Renal cortex interstitium (tissue), 15 donors: Measurements from ENCODE around the gene HNRNPUL1. TPM values are rescaled to one million over a fixed set of nuclear protein-coding genes. Genes with fewer than 3 reads are reported as not detected.

Experiments
- DNase-seq, 11 donors: peaks; one replicate each; pipeline ENCODE4 v3.0.0-alpha.2; 2013; ENCODE audit warnings: low read depth in 9 of 11, low spot score in 4 of 11; ENCODE audit errors: extremely low read depth in 1 of 11
- long read RNA-seq, 16 experiments: transcript quantifications; one replicate each; lab custom pipeline, GENCODE V29; 2026
- polyA plus RNA-seq, 3 donors: library from polyadenylated mRNA; unstranded; fragments of 120-200 nt; gene quantifications; one replicate each; pipeline ENCODE4 v1.2.1, GENCODE V29; 2013; ENCODE audit not compliant: insufficient read length in 3 of 3

Gene HNRNPUL1
- polyA plus RNA-seq: 100 to 1,000 TPM; 200 to 215 (median 202) TPM
- long read RNA-seq, donor 1, partial matches to known transcripts: 167 of 168 reads
- long read RNA-seq, donor 1, other reads (novel, unspliced or antisense): 0 of 168 reads
- long read RNA-seq, donor 2, partial matches to known transcripts: 106 of 106 reads
- long read RNA-seq, donor 2, other reads (novel, unspliced or antisense): 0 of 106 reads
- long read RNA-seq, donor 3, partial matches to known transcripts: 117 of 123 reads
- long read RNA-seq, donor 3, other reads (novel, unspliced or antisense): 0 of 123 reads
- long read RNA-seq, donor 4, transcript HNRNPUL1-204 (15 exons, 3,555 nt): major isoform, 8 of 86 reads
- long read RNA-seq, donor 4, partial matches to known transcripts: 60 of 86 reads
- long read RNA-seq, donor 4, other reads (novel, unspliced or antisense): 14 of 86 reads
- long read RNA-seq, donor 5, transcript HNRNPUL1-204 (15 exons, 3,555 nt): major isoform, 14 of 311 reads
- long read RNA-seq, donor 5, partial matches to known transcripts: 288 of 311 reads
- long read RNA-seq, donor 5, other reads (novel, unspliced or antisense): 0 of 311 reads
- long read RNA-seq, donor 6, partial matches to known transcripts: 94 of 101 reads
- long read RNA-seq, donor 6, other reads (novel, unspliced or antisense): 0 of 101 reads
- long read RNA-seq, donor 7, partial matches to known transcripts: 93 of 97 reads
- long read RNA-seq, donor 7, other reads (novel, unspliced or antisense): 0 of 97 reads
- long read RNA-seq, donor 8, transcript HNRNPUL1-204 (15 exons, 3,555 nt): major isoform, 8 of 210 reads
- long read RNA-seq, donor 8, partial matches to known transcripts: 196 of 210 reads
- long read RNA-seq, donor 8, other reads (novel, unspliced or antisense): 0 of 210 reads
- long read RNA-seq, donor 9, partial matches to known transcripts: 41 of 46 reads
- long read RNA-seq, donor 9, other reads (novel, unspliced or antisense): 0 of 46 reads
- long read RNA-seq, donor 10, partial matches to known transcripts: 79 of 82 reads
- long read RNA-seq, donor 10, other reads (novel, unspliced or antisense): 0 of 82 reads
- long read RNA-seq, donor 11, partial matches to known transcripts: 31 of 39 reads
- long read RNA-seq, donor 11, other reads (novel, unspliced or antisense): 0 of 39 reads
- long read RNA-seq, donor 12, partial matches to known transcripts: 11 of 12 reads
- long read RNA-seq, donor 12, other reads (novel, unspliced or antisense): 0 of 12 reads
- long read RNA-seq, donor 13, partial matches to known transcripts: 453 of 458 reads
- long read RNA-seq, donor 13, other reads (novel, unspliced or antisense): 0 of 458 reads
- long read RNA-seq, donor 14, partial matches to known transcripts: 16 of 18 reads
- long read RNA-seq, donor 14, other reads (novel, unspliced or antisense): 0 of 18 reads
- long read RNA-seq, donor 15, partial matches to known transcripts: 21 of 25 reads
- long read RNA-seq, donor 15, other reads (novel, unspliced or antisense): 0 of 25 reads
- long read RNA-seq, donor 16, transcript HNRNPUL1-204 (15 exons, 3,555 nt): major isoform, 19 of 226 reads
- long read RNA-seq, donor 16, transcript HNRNPUL1-210 (4 exons, 1,659 nt): minor isoform, 6 of 226 reads
- long read RNA-seq, donor 16, partial matches to known transcripts: 195 of 226 reads
- long read RNA-seq, donor 16, other reads (novel, unspliced or antisense): 0 of 226 reads

DNA sequence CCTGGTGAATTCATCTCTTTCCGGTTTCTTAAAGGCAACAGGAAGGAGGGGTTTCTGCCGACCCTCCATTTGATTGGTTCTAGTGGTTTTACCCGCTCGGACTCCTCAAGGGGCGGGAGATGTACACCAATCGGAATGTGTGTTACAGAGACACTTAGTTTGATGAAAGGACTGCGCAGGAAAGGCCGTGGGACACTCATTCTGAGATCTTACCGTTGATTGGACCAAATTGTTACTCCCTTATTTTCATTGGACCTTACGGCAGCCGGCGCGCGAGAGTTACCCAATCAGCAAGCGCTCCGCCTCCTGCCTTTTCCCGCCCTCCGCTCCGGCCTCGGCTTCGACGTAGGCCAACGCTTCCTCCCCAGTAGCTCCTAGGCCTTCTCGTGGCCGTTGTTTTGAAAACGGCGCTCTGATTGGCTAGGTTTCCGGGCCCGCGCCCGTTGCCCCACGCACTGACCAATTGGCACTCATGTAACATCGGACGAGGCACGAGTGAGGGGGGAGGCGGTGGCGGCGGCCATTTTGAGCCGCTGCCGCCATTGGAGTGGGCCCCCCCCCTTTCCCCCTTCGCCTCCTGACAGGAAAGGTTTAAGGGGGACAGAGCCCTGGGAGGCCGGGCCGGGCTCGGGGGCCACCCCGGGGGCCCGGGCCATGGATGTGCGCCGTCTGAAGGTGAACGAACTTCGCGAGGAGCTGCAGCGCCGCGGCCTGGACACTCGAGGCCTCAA, at the start of gene HNRNPUL1:
TSS of gene HNRNPUL1 (plus strand) at position 523 of the 731 bp plus-strand sequence. CDS start at position 655, 132 bp downstream.
- DNase-seq: peak; percentile 100

GRCh38 chr19:41217741-41218140, 46.4 kb upstream of the HNRNPUL1 start:
- DNase-seq: no peak

- no peak for DNase-seq
Observed at GRCh38 chr19:41218249-41218614, 45.9 kb upstream of the HNRNPUL1 start.

DNA sequence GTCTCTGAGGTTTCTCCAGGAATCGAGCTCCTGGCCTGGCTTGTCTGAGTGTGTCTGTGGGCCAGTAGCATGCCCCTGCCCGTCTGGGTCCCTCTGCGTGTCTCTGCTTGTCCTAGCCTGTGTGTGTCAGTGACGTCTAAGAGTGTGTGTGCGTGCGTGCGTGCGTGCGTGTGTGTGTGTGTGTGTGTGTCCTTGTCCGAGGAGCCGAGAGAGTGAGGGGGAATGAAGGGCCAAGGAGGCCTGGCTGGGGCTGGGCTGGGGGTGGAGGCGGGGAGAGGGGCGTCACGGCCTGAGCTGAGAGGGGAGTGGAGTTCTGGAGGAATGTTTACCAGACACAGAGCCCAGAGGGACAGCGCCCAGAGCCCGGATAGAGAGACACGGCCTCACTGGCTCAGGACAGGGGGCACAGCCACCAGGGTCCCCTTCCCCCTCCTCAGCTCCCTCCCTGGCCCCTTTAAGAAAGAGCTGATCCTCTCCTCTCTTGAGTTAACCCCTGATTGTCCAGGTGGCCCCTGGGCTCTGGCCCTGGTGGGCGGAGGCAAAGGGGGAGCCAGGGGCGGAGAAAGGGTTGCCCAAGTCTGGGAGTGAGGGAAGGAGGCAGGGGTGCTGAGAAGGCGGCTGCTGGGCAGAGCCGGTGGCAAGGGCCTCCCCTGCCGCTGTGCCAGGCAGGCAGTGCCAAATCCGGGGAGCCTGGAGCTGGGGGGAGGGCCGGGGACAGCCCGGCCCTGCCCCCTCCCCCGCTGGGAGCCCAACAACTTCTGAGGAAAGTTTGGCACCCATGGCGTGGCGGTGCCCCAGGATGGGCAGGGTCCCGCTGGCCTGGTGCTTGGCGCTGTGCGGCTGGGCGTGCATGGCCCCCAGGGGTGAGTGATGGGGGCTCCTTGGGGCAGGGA, 45.3 kb upstream of the HNRNPUL1 start, which contains the start of gene AXL:
TSS of gene AXL (plus strand) at position 609 of the 893 bp plus-strand sequence. CDS start at position 779, 170 bp downstream.
- peak in 9 of 11 donors; percentile 52 to 81 (median 75) for DNase-seq

DNA sequence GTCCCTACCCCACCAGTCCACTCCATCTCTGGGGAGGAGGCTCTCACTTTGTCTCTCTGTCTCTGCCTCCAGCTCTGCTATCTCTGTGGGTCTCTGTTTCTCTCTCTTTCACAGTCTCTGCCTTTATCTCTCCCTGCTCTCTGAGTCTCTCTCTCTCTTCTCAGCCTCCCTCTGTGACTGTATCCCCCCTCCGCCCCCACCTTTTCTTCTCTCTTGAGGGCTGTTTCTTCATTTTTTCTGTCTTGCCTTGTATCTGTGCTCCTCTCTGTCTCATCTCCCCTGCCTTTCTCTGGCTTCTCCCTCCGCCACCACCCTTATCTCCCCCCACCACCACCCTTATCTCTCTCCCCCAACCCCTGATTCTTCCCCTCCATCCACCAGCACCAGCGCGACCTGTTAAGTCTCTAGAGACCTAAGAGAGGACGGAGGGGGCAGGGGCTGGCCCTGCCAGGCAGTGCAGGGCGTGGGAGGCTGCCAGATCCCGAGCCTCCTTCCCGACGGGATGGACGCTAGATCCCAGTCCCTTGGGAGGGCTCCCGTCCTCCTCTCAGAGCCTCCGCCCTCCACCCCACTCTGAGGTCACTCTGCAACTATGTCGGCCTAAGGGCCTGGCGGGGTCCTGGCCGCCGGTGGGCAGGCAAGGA, 44.1 kb upstream of the HNRNPUL1 start:
- no peak for DNase-seq

- DNase-seq: no peak
Observed at GRCh38 chr19:41220811-41221210, 43.4 kb upstream of the HNRNPUL1 start.

- DNase-seq: no peak
Observed at GRCh38 chr19:41221514-41222205, 42.5 kb upstream of the HNRNPUL1 start.

- DNase-seq: no peak
Observed at GRCh38 chr19:41222240-41222639, 41.9 kb upstream of the HNRNPUL1 start.

GRCh38 chr19:41223431-41224234, 40.5 kb upstream of the HNRNPUL1 start:
- DNase-seq: peak in 1 of 11 donors; percentile 28

GRCh38 chr19:41224632-41225031, 39.5 kb upstream of the HNRNPUL1 start:
- DNase-seq: no peak

DNA sequence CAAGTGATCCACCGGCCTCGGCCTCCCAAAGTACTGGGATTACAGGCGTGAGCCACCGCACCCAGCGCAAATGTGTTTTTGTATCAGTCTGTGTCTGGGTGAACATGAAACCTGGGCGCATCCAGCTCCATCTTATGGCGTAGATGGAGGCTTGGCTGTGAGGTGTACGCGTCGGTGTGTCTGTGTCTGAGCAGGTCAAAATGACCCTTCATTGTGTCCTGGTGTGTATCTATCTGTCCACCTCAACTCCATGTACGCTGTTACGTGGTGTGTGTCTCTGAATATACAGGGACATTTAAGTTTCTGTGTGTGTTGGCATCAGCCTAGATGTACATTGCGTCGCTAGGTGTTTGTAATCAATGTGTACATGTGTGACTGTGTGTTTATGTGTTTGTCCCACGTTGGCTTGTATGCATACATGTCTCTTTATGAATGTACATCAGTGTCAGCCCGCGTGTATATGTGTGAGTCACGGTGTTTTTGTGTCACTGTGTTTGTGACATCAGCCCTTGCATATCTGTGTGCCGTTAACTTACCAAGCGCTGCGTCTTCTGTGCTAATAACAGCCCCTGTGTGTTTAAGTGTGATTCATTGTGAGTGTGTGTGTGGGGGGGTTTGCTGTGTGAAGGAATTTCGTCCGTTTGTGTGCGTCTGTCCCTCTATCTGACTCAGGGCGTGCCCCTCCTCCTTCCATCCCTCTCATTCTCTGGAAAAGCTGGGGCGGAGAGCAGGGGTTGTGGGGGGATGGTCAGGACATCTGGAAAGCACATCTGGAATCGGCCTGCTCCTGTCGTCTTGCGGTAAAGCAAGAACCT, 38.7 kb upstream of the HNRNPUL1 start:
- DNase-seq: peak in 7 of 11 donors; percentile 39 to 63 (median 55)

DNA sequence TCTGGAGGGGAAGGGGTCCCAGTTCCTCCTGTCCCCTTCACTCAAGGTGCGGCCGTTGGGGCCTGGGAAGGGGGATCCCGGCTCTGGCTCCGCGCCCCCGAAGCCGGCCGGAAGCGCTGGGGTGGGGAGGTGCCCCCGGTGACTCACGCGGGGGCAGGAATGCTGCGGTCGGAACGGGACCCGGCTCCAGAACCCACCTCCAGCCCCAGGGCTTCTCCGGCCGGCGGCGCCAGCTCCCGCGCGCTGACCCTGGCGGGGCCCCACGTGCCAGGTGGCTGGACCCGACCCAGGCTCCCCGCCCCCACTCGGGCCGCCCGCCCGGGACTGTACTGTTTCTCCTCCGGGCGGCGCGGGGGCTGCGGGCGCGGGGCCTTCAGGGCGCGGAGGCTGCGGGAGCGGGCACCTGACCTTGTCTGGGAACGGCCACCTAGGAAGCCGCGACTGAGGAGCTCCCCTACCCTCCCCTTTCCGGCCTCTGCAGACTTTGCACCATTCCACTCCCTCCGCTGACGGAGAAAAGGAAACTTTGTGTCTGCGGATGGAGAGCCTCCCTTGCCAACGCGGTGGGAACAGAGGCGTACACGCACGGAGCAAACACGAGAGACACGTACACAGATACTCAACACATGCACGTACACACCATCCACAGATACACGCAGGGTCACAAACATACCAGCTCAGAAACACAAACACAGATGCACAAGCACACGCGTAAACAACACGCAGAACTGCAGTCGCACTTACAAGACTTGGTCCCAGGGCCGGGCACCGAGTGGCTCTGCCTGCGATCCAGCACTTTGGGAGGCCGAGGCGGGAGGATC, 37.9 kb upstream of the HNRNPUL1 start:
- peak in 6 of 11 donors; percentile 28 to 62 (median 54) for DNase-seq

DNA sequence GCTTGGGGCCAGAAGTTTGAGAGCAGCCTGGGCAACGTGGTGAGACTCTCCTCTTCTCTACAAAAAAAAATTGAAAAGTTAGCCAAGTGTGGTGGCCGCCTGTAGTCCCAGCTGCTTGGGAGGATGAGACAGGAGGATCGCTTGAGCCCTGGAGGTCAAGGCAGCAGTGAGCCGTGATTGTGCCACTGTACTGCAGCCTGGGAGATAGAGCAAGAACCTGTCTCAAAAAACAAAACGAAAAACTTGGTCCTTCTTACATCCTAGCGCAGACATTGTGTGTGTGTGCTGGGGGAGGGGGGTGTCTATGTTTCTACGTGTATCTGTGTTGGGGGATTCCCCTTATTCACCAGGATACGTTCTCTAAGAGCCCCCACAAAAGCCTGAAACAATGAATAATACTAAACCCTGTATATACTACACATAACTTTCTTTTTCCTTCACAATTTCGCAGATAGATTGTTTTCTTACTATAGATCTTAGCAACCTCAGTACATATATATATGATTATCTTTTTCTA, 37.2 kb upstream of the HNRNPUL1 start:
- no peak for DNase-seq
